GM12878 (cell line): ENCODE measurements around the gene RO60. TPM values are rescaled to one million over a fixed set of nuclear protein-coding genes. Genes with fewer than 3 reads are reported as not detected.

Experiments used
- ATAC-seq: fragments of 200-7000 bp; cut with Tn5 transposase; 3 replicates; pipeline ENCODE4 v1.9.1; 2020; ENCODE audit warnings: mild to moderate bottlenecking, moderate library complexity
- BruUV-seq: library from RNA; stranded (reverse); fragments of 400-500 nt; replicated peaks from 2 replicates; lab custom pipeline; 2021; lab: Mats Ljungman, UMichigan
- CTCF ChIA-PET: fragments of 300-600 bp; sonication (Branson Sonifier 250); formaldehyde crosslinking; extraction: SDS; loops from one replicate; lab custom pipeline; 2021; ENCODE audit warnings: inconsistent platforms; lab: Yijun Ruan, JAX
- POLR2A ChIA-PET: fragments of 350-600 bp; formaldehyde crosslinking; extraction: SDS; loops from one replicate; lab custom pipeline; 2021; ENCODE audit warnings: inconsistent platforms; lab: Charles Lee
- RAD21 ChIA-PET: fragments of 300-600 bp; sonication (Branson Sonifier 250); formaldehyde crosslinking; loops from one replicate; lab custom pipeline; 2023; ENCODE audit warnings: antibody characterized with exemption; ENCODE audit not compliant: unreplicated experiment; lab: Charles Lee
- SMC1A ChIA-PET: fragments of 300-600 bp; sonication (Branson Sonifier 250); formaldehyde crosslinking; loops from one replicate; lab custom pipeline; 2023; ENCODE audit not compliant: unreplicated experiment, uncharacterized antibody; lab: Charles Lee
- DNase-seq: peaks from one replicate; pipeline ENCODE4 v3.0.0-alpha.2; 2011; ENCODE audit warnings: low read depth, low spot score
- FAIRE-seq: peaks from 3 replicates; lab custom pipeline; 2011; peaks lifted over from hg19 to GRCh38; lab: Jason Lieb, UNC
- H2AFZ ChIP-seq: 2 replicates; pipeline ENCODE4 v1.6.0; 2011; ENCODE audit warnings: low read depth, low read length, control low read depth; ENCODE audit not compliant: control insufficient read depth
- H3K27ac ChIP-seq: 2 replicates; pipeline ENCODE4 v1.5.1; 2011; ENCODE audit warnings: control low read depth; ENCODE audit not compliant: control insufficient read depth, insufficient read depth
- H3K27me3 ChIP-seq, 2 experiments: replicated peaks in 1 of 2; 2 replicates each; pipeline versions ENCODE4 v1.6.0 to v1.6.1; 2011; ENCODE audit warnings: low read length in 1 of 2; ENCODE audit not compliant: control insufficient read depth in 2 of 2, insufficient read depth in 2 of 2
- H3K36me3 ChIP-seq, 2 experiments: 2 replicates each; pipeline ENCODE4 v1.5.1; 2011; ENCODE audit warnings: low read length in 1 of 2; ENCODE audit not compliant: control insufficient read depth in 2 of 2, insufficient read depth in 2 of 2
- H3K4me1 ChIP-seq: 2 replicates; pipeline ENCODE4 v1.6.1; 2011; ENCODE audit warnings: mild to moderate bottlenecking, low read length, moderate library complexity, mixed read lengths; ENCODE audit not compliant: control insufficient read depth, insufficient read depth
- H3K4me2 ChIP-seq: 2 replicates; pipeline ENCODE4 v1.6.0; 2011; ENCODE audit warnings: control low read depth; ENCODE audit not compliant: control insufficient read depth, insufficient read depth
- H3K4me3 ChIP-seq: fragments of 200-600 bp; sonication (generic); 2 replicates; pipeline ENCODE4 v1.5.1; 2016
- H3K79me2 ChIP-seq: 2 replicates; pipeline ENCODE4 v1.6.0; 2011; ENCODE audit warnings: low read length; ENCODE audit not compliant: control insufficient read depth, insufficient read depth
- H3K9ac ChIP-seq: 2 replicates; pipeline ENCODE4 v1.8.0; 2011; ENCODE audit warnings: low read length, control low read depth, mixed read lengths; ENCODE audit not compliant: control insufficient read depth, insufficient read depth
- H3K9me3 ChIP-seq: replicated peaks from 3 replicates; pipeline ENCODE4 v1.5.1; 2011; ENCODE audit warnings: mild to moderate bottlenecking, low read length; ENCODE audit not compliant: control insufficient read depth, insufficient read depth
- H4K20me1 ChIP-seq: 2 replicates; pipeline ENCODE4 v1.6.0; 2011; ENCODE audit not compliant: control insufficient read depth, insufficient read depth
- EED ChIP-seq: sonication (generic); IDR thresholded peaks from 2 replicates; pipeline ENCODE4 v1.6.1; 2016; ENCODE audit warnings: antibody characterized with exemption, low read depth
- EP300 ChIP-seq, 2 experiments: fragments of 150-350 bp in 1 of 2; IDR thresholded peaks; 2 replicates each; pipeline ENCODE4 v1.6.1; 2011 to 2012; ENCODE audit warnings: low read depth in 2 of 2, low read length in 2 of 2, borderline replicate concordance in 1 of 2, improper control_type of control experiment in 1 of 2, inconsistent platforms in 1 of 2; ENCODE audit not compliant: control insufficient read depth in 1 of 2
- GABPA ChIP-seq: IDR thresholded peaks from 2 replicates; pipeline ENCODE4 v1.6.1; 2014; ENCODE audit warnings: antibody characterized with exemption, low read depth, mild to moderate bottlenecking, inconsistent platforms
- IKZF2 ChIP-seq, 2 experiments: fragments of 450-650 bp; IDR thresholded peaks; 2 replicates each; pipeline ENCODE4 v1.6.1; 2017; ENCODE audit warnings: mild to moderate bottlenecking in 2 of 2, moderate library complexity in 2 of 2
- LARP7 ChIP-seq: fragments of 450-650 bp; IDR thresholded peaks from 2 replicates; pipeline ENCODE4 v1.6.1; 2017; ENCODE audit warnings: mild to moderate bottlenecking
- MTA2 ChIP-seq: fragments of 450-650 bp; IDR thresholded peaks from 2 replicates; pipeline ENCODE4 v1.6.1; 2016; ENCODE audit warnings: low read depth, mild to moderate bottlenecking, moderate library complexity
- MXI1 ChIP-seq: fragments of 150-350 bp; IDR thresholded peaks from 2 replicates; pipeline ENCODE4 v1.6.1; 2011; ENCODE audit warnings: low read depth, mild to moderate bottlenecking, inconsistent platforms, low read length, improper control_type of control experiment
- NFYA ChIP-seq: IDR thresholded peaks from 2 replicates; pipeline ENCODE4 v1.6.1; 2011; ENCODE audit warnings: low read depth, mild to moderate bottlenecking, low read length, improper control_type of control experiment, borderline replicate concordance
- POLR2AphosphoS2 ChIP-seq: IDR thresholded peaks from 2 replicates; pipeline ENCODE4 v1.6.1; 2011; ENCODE audit warnings: low read depth, mild to moderate bottlenecking, low read length, improper control_type of control experiment, moderate library complexity
- RCOR1 ChIP-seq: conservative IDR thresholded peaks from 2 replicates; pipeline ENCODE4 v1.6.1; 2012; ENCODE audit warnings: low read depth, low read length, improper control_type of control experiment
- SIN3A ChIP-seq: IDR thresholded peaks from 2 replicates; pipeline ENCODE4 v1.6.1; 2012; ENCODE audit warnings: low read depth, low read length, improper control_type of control experiment
- SPI1 ChIP-seq: IDR thresholded peaks from 2 replicates; pipeline ENCODE4 v1.6.1; 2011; ENCODE audit warnings: low read depth, mild to moderate bottlenecking, low read length, moderate library complexity, borderline replicate concordance; ENCODE audit not compliant: insufficient read depth
- SREBF2 ChIP-seq: IDR thresholded peaks from 2 replicates; pipeline ENCODE4 v1.6.1; 2012; ENCODE audit warnings: mild to moderate bottlenecking, low read length
- WGBS: methylation state at CpG from one replicate; pipeline ENCODE4 v1.1.6; 2016; ENCODE audit warnings: low lambda C conversion rate; ENCODE audit not compliant: insufficient replicate concordance, insufficient coverage; ENCODE audit errors: missing lambda C conversion rate; 5-methylcytosine and 5-hydroxymethylcytosine counted together
- in situ Hi-C: fragments of 300-500 bp; cut with MboI; formaldehyde crosslinking; loops from 9 replicates; pipeline ENCODE4 v1.14.3; 2018; ENCODE audit warnings: mixed read lengths
- intact Hi-C: fragments of 100-400 bp; cut with micrococcal nuclease; formaldehyde crosslinking; loops from one replicate; pipeline ENCODE4 v1.14.2; 2022; ENCODE audit not compliant: unreplicated experiment
- polyA plus RNA-seq, 11 experiments: library from polyadenylated mRNA; depleted of rRNA in 4 of 11; unstranded in 6 of 11; stranded (reverse) in 5 of 11; fragments of >200 nt; fragmentation: Nextera tagmentation in 4 of 11; fragmentation: Illumina TruSeq in 1 of 11; extraction: Ambion mirVana in 4 of 11; extraction: Trizol in 1 of 11; gene quantifications; 1 replicate in 1 of 11; 2 replicates in 10 of 11; pipeline versions ENCODE4 v1.2.1 to v1.2.3, GENCODE V29; 2011 to 2016; ENCODE audit warnings: inconsistent platforms in 2 of 11, missing spikeins in 2 of 11, low read depth in 1 of 11
- total RNA-seq, 4 experiments: library from RNA; depleted of rRNA in 3 of 4; stranded (reverse); fragments of >200 nt in 3 of 4; fragmentation: Illumina TruSeq in 1 of 4; extraction: Trizol in 1 of 4; gene quantifications; 2 replicates each; pipeline versions ENCODE4 v1.2.1 to v1.2.3, GENCODE V29; 2013 to 2021
- TF ChIP-seq, protein P1 (sequence below): fragments of 450-650 bp; IDR thresholded peaks from 2 replicates; pipeline ENCODE4 v1.6.1; 2016; ENCODE audit warnings: mild to moderate bottlenecking
- TF ChIP-seq, protein P2 (sequence below): fragments of 150-350 bp; IDR thresholded peaks from 2 replicates; pipeline ENCODE4 v1.6.1; 2014; ENCODE audit warnings: mild to moderate bottlenecking, low read depth, low read length
- TF ChIP-seq, protein P3 (sequence below): fragments of 450-650 bp; IDR thresholded peaks from 2 replicates; pipeline ENCODE4 v1.6.1; 2017; ENCODE audit warnings: mild to moderate bottlenecking, moderate library complexity

The RO60 gene
- total and polyA plus RNA-seq, 10 of the 15 experiments (the other 5 are each of a cell fraction or from before 2014, with no cell fraction given): 21.1 to 143 (median 83.1) TPM

DNA sequence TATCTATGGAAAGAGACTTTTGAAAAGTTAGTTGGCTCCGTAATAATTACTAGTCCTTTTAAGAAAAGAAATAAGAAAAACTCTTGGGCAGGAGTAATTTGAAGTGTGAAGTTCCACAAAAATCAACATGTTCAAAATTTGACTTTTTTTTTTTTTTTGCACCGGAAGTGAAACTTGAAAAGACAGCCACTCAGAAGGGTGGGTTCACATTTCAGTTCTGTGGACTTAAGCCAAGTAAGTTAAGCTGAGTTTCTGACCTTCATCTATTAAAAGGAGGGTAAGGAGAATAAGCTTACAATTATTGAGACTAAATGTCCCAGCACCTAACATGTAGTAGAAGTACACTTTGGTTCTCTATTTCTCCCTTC, 11.0 kb downstream of the RO60 start (continued):
- TF ChIP-seq, protein P1, sequence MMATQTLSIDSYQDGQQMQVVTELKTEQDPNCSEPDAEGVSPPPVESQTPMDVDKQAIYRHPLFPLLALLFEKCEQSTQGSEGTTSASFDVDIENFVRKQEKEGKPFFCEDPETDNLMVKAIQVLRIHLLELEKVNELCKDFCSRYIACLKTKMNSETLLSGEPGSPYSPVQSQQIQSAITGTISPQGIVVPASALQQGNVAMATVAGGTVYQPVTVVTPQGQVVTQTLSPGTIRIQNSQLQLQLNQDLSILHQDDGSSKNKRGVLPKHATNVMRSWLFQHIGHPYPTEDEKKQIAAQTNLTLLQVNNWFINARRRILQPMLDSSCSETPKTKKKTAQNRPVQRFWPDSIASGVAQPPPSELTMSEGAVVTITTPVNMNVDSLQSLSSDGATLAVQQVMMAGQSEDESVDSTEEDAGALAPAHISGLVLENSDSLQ: peak; percentile 29; the same call in 1 of the 2 replicates

DNA sequence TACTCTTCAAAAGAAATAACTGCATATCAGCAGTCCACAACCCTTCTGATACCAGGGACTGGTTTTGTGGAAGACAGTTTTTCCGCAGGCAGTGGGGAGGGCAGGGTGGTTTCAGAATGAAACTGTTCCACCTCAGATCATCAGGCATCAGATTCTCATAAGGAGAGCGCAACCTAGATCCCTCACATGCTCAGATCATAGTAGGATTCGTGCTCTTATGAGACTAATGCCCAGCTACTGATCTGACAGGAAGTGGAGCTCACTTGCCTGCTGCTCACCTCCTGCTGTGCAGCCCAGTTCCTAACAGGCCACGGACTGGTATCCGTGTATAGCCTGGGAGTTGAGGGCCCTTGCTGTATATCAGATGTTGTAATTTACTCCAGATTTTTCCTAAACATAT, 11.5 kb downstream of the RO60 start:
- DNase-seq (no peak), FAIRE-seq (no peak), ATAC-seq (peak; percentile 67)
- no TSS peak for BruUV-seq
- Histone ChIP-seq H3K27ac (peak overlapping the region; percentile 16), H4K20me1 (no peaks in the 10 kb centered on the region), H3K4me3 (peak overlapping the region; percentile 37), H3K79me2 (peaks cover 64% of the 10 kb centered on the region), H3K4me2 (peak overlapping the region; percentile 57), H3K9ac (no peak overlapping the region), H3K9me3 (peaks cover 2% of the 10 kb centered on the region; the same call in 2 of the 3 replicates), H3K27me3 (no peaks in the 10 kb centered on the region), H3K36me3 (peaks cover 0 to 13% of the 10 kb centered on the region in 2 experiments; a peak in 2 of 4 replicates), H2AFZ (no peak overlapping the region), H3K4me1 (peaks cover 26% of the 10 kb centered on the region)
- RAD21 ChIA-PET: interaction anchor here (0.7 to 2.6 kb wide), 7 partner anchors 10 to 52 kb away, joined by 3 to 17 read pairs (median 4); partner anchors contain the start of genes CDC73, GLRX2, RO60 and UCHL5
- in situ Hi-C loops: no loop called here
- POLR2A ChIA-PET: interaction anchor here (1.1 to 2.5 kb wide), 3 partner anchors 11 to 14 kb away, joined by 3 to 14 read pairs (median 4); partner anchors contain the start of genes RO60 and UCHL5
- 32% methylated on average over 5 of the region's 5 CpGs for WGBS
- SMC1A ChIA-PET: interaction anchor here (0.7 to 2.4 kb wide), 13 partner anchors 9 to 451 kb away, joined by 3 to 12 read pairs (median 4); partner anchors contain the start of genes RO60 and UCHL5
- intact Hi-C loops: no loop called here
- CTCF ChIA-PET: interaction anchor here (0.5 to 2.5 kb wide), 19 partner anchors 9 to 597 kb away, joined by 3 to 18 read pairs (median 4); partner anchors contain the start of genes RO60 and UCHL5
- TF ChIP-seq POLR2AphosphoS2 (no peak), EED (peak; percentile 67; the same call in 1 of the 2 replicates), MXI1 (no peak), MTA2 (no peak), IKZF2 (IDR thresholded peaks at IDR 0.05) (0 out of 4 replicates have a peak, but pooled peaks of 1 of the 2 experiments have one; percentile 12), NFYA (no peak), GABPA (0 out of 2 replicates have a peak, but pooled peaks have one; percentile 23), LARP7 (no peak), SIN3A (no peak), EP300 (IDR thresholded peaks at IDR 0.05; ENCODE audit: borderline replicate concordance in 1 of 2, control insufficient read depth in 1 of 2, low read depth in 2 of 2, low read length in 2 of 2) (no peak), SPI1 (0 out of 2 replicates have a peak, but pooled peaks have one; percentile 36), SREBF2 (no peak), RCOR1 (no peak)
- TF ChIP-seq, protein P2, sequence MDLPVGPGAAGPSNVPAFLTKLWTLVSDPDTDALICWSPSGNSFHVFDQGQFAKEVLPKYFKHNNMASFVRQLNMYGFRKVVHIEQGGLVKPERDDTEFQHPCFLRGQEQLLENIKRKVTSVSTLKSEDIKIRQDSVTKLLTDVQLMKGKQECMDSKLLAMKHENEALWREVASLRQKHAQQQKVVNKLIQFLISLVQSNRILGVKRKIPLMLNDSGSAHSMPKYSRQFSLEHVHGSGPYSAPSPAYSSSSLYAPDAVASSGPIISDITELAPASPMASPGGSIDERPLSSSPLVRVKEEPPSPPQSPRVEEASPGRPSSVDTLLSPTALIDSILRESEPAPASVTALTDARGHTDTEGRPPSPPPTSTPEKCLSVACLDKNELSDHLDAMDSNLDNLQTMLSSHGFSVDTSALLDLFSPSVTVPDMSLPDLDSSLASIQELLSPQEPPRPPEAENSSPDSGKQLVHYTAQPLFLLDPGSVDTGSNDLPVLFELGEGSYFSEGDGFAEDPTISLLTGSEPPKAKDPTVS: no peak
- TF ChIP-seq, protein P3, sequence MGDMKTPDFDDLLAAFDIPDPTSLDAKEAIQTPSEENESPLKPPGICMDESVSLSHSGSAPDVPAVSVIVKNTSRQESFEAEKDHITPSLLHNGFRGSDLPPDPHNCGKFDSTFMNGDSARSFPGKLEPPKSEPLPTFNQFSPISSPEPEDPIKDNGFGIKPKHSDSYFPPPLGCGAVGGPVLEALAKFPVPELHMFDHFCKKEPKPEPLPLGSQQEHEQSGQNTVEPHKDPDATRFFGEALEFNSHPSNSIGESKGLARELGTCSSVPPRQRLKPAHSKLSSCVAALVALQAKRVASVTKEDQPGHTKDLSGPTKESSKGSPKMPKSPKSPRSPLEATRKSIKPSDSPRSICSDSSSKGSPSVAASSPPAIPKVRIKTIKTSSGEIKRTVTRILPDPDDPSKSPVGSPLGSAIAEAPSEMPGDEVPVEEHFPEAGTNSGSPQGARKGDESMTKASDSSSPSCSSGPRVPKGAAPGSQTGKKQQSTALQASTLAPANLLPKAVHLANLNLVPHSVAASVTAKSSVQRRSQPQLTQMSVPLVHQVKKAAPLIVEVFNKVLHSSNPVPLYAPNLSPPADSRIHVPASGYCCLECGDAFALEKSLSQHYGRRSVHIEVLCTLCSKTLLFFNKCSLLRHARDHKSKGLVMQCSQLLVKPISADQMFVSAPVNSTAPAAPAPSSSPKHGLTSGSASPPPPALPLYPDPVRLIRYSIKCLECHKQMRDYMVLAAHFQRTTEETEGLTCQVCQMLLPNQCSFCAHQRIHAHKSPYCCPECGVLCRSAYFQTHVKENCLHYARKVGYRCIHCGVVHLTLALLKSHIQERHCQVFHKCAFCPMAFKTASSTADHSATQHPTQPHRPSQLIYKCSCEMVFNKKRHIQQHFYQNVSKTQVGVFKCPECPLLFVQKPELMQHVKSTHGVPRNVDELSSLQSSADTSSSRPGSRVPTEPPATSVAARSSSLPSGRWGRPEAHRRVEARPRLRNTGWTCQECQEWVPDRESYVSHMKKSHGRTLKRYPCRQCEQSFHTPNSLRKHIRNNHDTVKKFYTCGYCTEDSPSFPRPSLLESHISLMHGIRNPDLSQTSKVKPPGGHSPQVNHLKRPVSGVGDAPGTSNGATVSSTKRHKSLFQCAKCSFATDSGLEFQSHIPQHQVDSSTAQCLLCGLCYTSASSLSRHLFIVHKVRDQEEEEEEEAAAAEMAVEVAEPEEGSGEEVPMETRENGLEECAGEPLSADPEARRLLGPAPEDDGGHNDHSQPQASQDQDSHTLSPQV: no peak
